AG10803 (cell line): ENCODE results near the gene HSD11B1L.
A peak's percentile ranks its signal among the peaks of the same experiment; 100 is the strongest.

ENCODE experiments used
- DNase-seq: peaks from one replicate; pipeline ENCODE4 v3.0.0; 2010; ENCODE audit warnings: low read depth
- H3K4me3 ChIP-seq: 2 replicates; pipeline ENCODE4 v1.5.1; 2011; ENCODE audit warnings: mild to moderate bottlenecking, low read length, control low read depth
- CTCF ChIP-seq: conservative IDR thresholded peaks from 2 replicates; pipeline ENCODE4 v1.5.1; 2011; ENCODE audit warnings: mild to moderate bottlenecking, low read length, control low read depth, inconsistent platforms

Gene HSD11B1L

GRCh38 chr19:5641171-5641570, 39.7 kb upstream of the HSD11B1L start:
- DNase-seq = no peak

GRCh38 chr19:5642204-5642603, 38.6 kb upstream of the HSD11B1L start:
- H3K4me3 ChIP-seq = no peak overlapping the region
- no peak for TF ChIP-seq CTCF
- DNase-seq = no peak

More at GRCh38 chr19:5641171-5641570, 39.7 kb upstream of the HSD11B1L start:
- TF ChIP-seq CTCF = no peak
- no peak overlapping the region for H3K4me3 ChIP-seq

- DNase-seq = no peak
- no peak for TF ChIP-seq CTCF
- no peak overlapping the region for H3K4me3 ChIP-seq
Observed at GRCh38 chr19:5643060-5643459, 37.8 kb upstream of the HSD11B1L start.

- TF ChIP-seq CTCF = no peak
- no peak overlapping the region for H3K4me3 ChIP-seq
- DNase-seq = peak; percentile 38
Observed at GRCh38 chr19:5644037-5644436, 36.8 kb upstream of the HSD11B1L start.

- H3K4me3 ChIP-seq = no peak overlapping the region
- no peak for TF ChIP-seq CTCF
- no peak for DNase-seq
Observed at GRCh38 chr19:5645409-5645808, 35.4 kb upstream of the HSD11B1L start.

GRCh38 chr19:5646703-5647102, 34.1 kb upstream of the HSD11B1L start:
- H3K4me3 ChIP-seq = no peak overlapping the region
- no peak for TF ChIP-seq CTCF
- DNase-seq = no peak

GRCh38 chr19:5648464-5648863, 32.4 kb upstream of the HSD11B1L start:
- H3K4me3 ChIP-seq = no peak overlapping the region
- no peak for TF ChIP-seq CTCF
- no peak for DNase-seq
